ENCODE data around the gene CFAP53.

Gene CFAP53

GRCh38 chr18:50313031-50313607 is 46.8 kb upstream of the CFAP53 start:
- H3K4ac ChIP-seq (ENCODE audit: low read depth in 1 of 2, low read length in 2 of 2) = no peak overlapping the region
- H2AK5ac ChIP-seq (ENCODE audit: low read length, severe bottlenecking) = no peak overlapping the region
- no peaks in the 10 kb centered on the region for H3K9me3 ChIP-seq (ENCODE audit: control insufficient read depth, low read length)
- H2BK15ac ChIP-seq (ENCODE audit: low read depth, poor library complexity, severe bottlenecking) = no peak overlapping the region
- no peak overlapping the region for H3K4me3 ChIP-seq (ENCODE audit: insufficient read depth in 1 of 2, low read depth in 1 of 2, low read length in 2 of 2)
- no peak overlapping the region for H3K14ac ChIP-seq (ENCODE audit: low read length in 2 of 2)
- H2BK120ac ChIP-seq (ENCODE audit: low read depth, low read length) = no peak overlapping the region
- no peak overlapping the region for H2BK5ac ChIP-seq (ENCODE audit: low read depth, low read length, poor library complexity, severe bottlenecking)
- H3K27ac ChIP-seq (ENCODE audit: low read length, poor library complexity, severe bottlenecking) = no peak overlapping the region
- no peak for DNase-seq
- no peak overlapping the region for H3K4me2 ChIP-seq (ENCODE audit: low read length, poor library complexity, severe bottlenecking)
- H3K23ac ChIP-seq (ENCODE audit: low read length in 2 of 2) = no peak overlapping the region
- no peak overlapping the region for H2BK12ac ChIP-seq (ENCODE audit: low read length in 2 of 2)
- no peak overlapping the region for H4K8ac ChIP-seq (ENCODE audit: low read length)
- H3K9ac ChIP-seq (ENCODE audit: low read length) = no peak overlapping the region
- H3K4me1 ChIP-seq (ENCODE audit: control insufficient read depth, insufficient read depth, low read depth, low read length) = no peaks in the 10 kb centered on the region
- no peak overlapping the region for H2AFZ ChIP-seq (ENCODE audit: low read depth, low read length)
- no peak overlapping the region for H4K91ac ChIP-seq (ENCODE audit: low read length)
- H3K27me3 ChIP-seq (ENCODE audit: control insufficient read depth in 1 of 2, insufficient read depth in 1 of 2, low read length in 2 of 2) = peaks cover 0 to 16% of the 10 kb centered on the region in 2 experiments
- no peak overlapping the region for H3K18ac ChIP-seq (ENCODE audit: low read depth in 1 of 2, low read length in 2 of 2)
- no peaks in the 10 kb centered on the region for H3K79me1 ChIP-seq (replicated peaks; ENCODE audit: low read length, poor library complexity, severe bottlenecking)
- WGBS = 85% methylated on average over 2 of the region's 2 CpGs
- H3K36me3 ChIP-seq (ENCODE audit: control insufficient read depth in 1 of 2, insufficient read depth in 2 of 2, low read depth in 1 of 2, low read length in 2 of 2) = no peaks in the 10 kb centered on the region

GRCh38 chr18:50312296-50313030 is 46.2 kb upstream of the CFAP53 start:
- no peak overlapping the region for H3K23ac ChIP-seq (ENCODE audit: low read length in 2 of 2)
- H3K4me3 ChIP-seq (ENCODE audit: insufficient read depth in 1 of 2, low read depth in 1 of 2, low read length in 2 of 2) = no peak overlapping the region
- no peak overlapping the region for H2AK5ac ChIP-seq (ENCODE audit: low read length, severe bottlenecking)
- no peak overlapping the region for H2BK15ac ChIP-seq (ENCODE audit: low read depth, poor library complexity, severe bottlenecking)
- H2BK120ac ChIP-seq (ENCODE audit: low read depth, low read length) = no peak overlapping the region
- peaks cover 0 to 16% of the 10 kb centered on the region in 2 experiments for H3K27me3 ChIP-seq (ENCODE audit: control insufficient read depth in 1 of 2, insufficient read depth in 1 of 2, low read length in 2 of 2)
- H3K27ac ChIP-seq (ENCODE audit: low read length, poor library complexity, severe bottlenecking) = no peak overlapping the region
- H3K4me2 ChIP-seq (ENCODE audit: low read length, poor library complexity, severe bottlenecking) = no peak overlapping the region
- 90% methylated on average over 7 of the region's 7 CpGs for WGBS
- DNase-seq = no peak
- H2BK5ac ChIP-seq (ENCODE audit: low read depth, low read length, poor library complexity, severe bottlenecking) = no peak overlapping the region
- H3K14ac ChIP-seq (ENCODE audit: low read length in 2 of 2) = no peak overlapping the region
- H2BK12ac ChIP-seq (ENCODE audit: low read length in 2 of 2) = no peak overlapping the region
- no peak overlapping the region for H4K91ac ChIP-seq (ENCODE audit: low read length)
- no peak overlapping the region for H3K4ac ChIP-seq (ENCODE audit: low read depth in 1 of 2, low read length in 2 of 2)
- H2AFZ ChIP-seq (ENCODE audit: low read depth, low read length) = no peak overlapping the region
- H4K8ac ChIP-seq (ENCODE audit: low read length) = no peak overlapping the region
- no peaks in the 10 kb centered on the region for H3K9me3 ChIP-seq (ENCODE audit: control insufficient read depth, low read length)
- H3K36me3 ChIP-seq (ENCODE audit: control insufficient read depth in 1 of 2, insufficient read depth in 2 of 2, low read depth in 1 of 2, low read length in 2 of 2) = no peaks in the 10 kb centered on the region
- no peak overlapping the region for H3K9ac ChIP-seq (ENCODE audit: low read length)
- H3K79me1 ChIP-seq (replicated peaks; ENCODE audit: low read length, poor library complexity, severe bottlenecking) = no peaks in the 10 kb centered on the region
- no peak overlapping the region for H3K18ac ChIP-seq (ENCODE audit: low read depth in 1 of 2, low read length in 2 of 2)
- H3K4me1 ChIP-seq (ENCODE audit: control insufficient read depth, insufficient read depth, low read depth, low read length) = no peaks in the 10 kb centered on the region

- Histone ChIP-seq H3K27ac (ENCODE audit: low read length, poor library complexity, severe bottlenecking) (no peak overlapping the region), H3K4me2 (ENCODE audit: low read length, poor library complexity, severe bottlenecking) (no peak overlapping the region), H2AK5ac (ENCODE audit: low read length, severe bottlenecking) (no peak overlapping the region), H3K23ac (ENCODE audit: low read length in 2 of 2) (no peak overlapping the region), H3K27me3 (ENCODE audit: control insufficient read depth in 1 of 2, insufficient read depth in 1 of 2, low read length in 2 of 2) (peaks cover 0 to 16% of the 10 kb centered on the region in 2 experiments), H2BK120ac (ENCODE audit: low read depth, low read length) (no peak overlapping the region), H2BK15ac (ENCODE audit: low read depth, poor library complexity, severe bottlenecking) (no peak overlapping the region), H3K4me3 (ENCODE audit: insufficient read depth in 1 of 2, low read depth in 1 of 2, low read length in 2 of 2) (no peak overlapping the region), H4K91ac (ENCODE audit: low read length) (no peak overlapping the region), H3K79me1 (replicated peaks; ENCODE audit: low read length, poor library complexity, severe bottlenecking) (no peaks in the 10 kb centered on the region), H2BK5ac (ENCODE audit: low read depth, low read length, poor library complexity, severe bottlenecking) (no peak overlapping the region), H4K8ac (ENCODE audit: low read length) (no peak overlapping the region), H3K18ac (ENCODE audit: low read depth in 1 of 2, low read length in 2 of 2) (no peak overlapping the region), H3K4me1 (ENCODE audit: control insufficient read depth, insufficient read depth, low read depth, low read length) (no peaks in the 10 kb centered on the region), H2BK12ac (ENCODE audit: low read length in 2 of 2) (no peak overlapping the region), H3K14ac (ENCODE audit: low read length in 2 of 2) (no peak overlapping the region), H3K4ac (ENCODE audit: low read depth in 1 of 2, low read length in 2 of 2) (no peak overlapping the region), H3K9me3 (ENCODE audit: control insufficient read depth, low read length) (no peaks in the 10 kb centered on the region), H2AFZ (ENCODE audit: low read depth, low read length) (no peak overlapping the region), H3K9ac (ENCODE audit: low read length) (no peak overlapping the region), H3K36me3 (ENCODE audit: control insufficient read depth in 1 of 2, insufficient read depth in 2 of 2, low read depth in 1 of 2, low read length in 2 of 2) (no peaks in the 10 kb centered on the region)
- 69% methylated on average over 3 of the region's 3 CpGs for WGBS
- DNase-seq = no peak
These were observed 45.4 kb upstream of the CFAP53 start for GRCh38 chr18:50311650-50312049.

- Histone ChIP-seq H4K8ac (ENCODE audit: low read length) (no peak overlapping the region), H3K9ac (ENCODE audit: low read length) (no peak overlapping the region), H2AK5ac (ENCODE audit: low read length, severe bottlenecking) (no peak overlapping the region), H4K91ac (ENCODE audit: low read length) (no peak overlapping the region), H3K4me1 (ENCODE audit: control insufficient read depth, insufficient read depth, low read depth, low read length) (no peaks in the 10 kb centered on the region), H3K23ac (ENCODE audit: low read length in 2 of 2) (no peak overlapping the region), H2AFZ (ENCODE audit: low read depth, low read length) (no peak overlapping the region), H3K79me1 (replicated peaks; ENCODE audit: low read length, poor library complexity, severe bottlenecking) (no peaks in the 10 kb centered on the region), H3K36me3 (ENCODE audit: control insufficient read depth in 1 of 2, insufficient read depth in 2 of 2, low read depth in 1 of 2, low read length in 2 of 2) (no peaks in the 10 kb centered on the region), H3K4ac (ENCODE audit: low read depth in 1 of 2, low read length in 2 of 2) (no peak overlapping the region), H3K27ac (ENCODE audit: low read length, poor library complexity, severe bottlenecking) (no peak overlapping the region), H3K27me3 (ENCODE audit: control insufficient read depth in 1 of 2, insufficient read depth in 1 of 2, low read length in 2 of 2) (peaks cover 0 to 16% of the 10 kb centered on the region in 2 experiments), H3K9me3 (ENCODE audit: control insufficient read depth, low read length) (peaks cover under 1% of the 10 kb centered on the region), H2BK12ac (ENCODE audit: low read length in 2 of 2) (no peak overlapping the region), H3K4me3 (ENCODE audit: insufficient read depth in 1 of 2, low read depth in 1 of 2, low read length in 2 of 2) (no peak overlapping the region), H3K18ac (ENCODE audit: low read depth in 1 of 2, low read length in 2 of 2) (no peak overlapping the region), H2BK15ac (ENCODE audit: low read depth, poor library complexity, severe bottlenecking) (no peak overlapping the region), H3K4me2 (ENCODE audit: low read length, poor library complexity, severe bottlenecking) (no peak overlapping the region), H3K14ac (ENCODE audit: low read length in 2 of 2) (no peak overlapping the region), H2BK120ac (ENCODE audit: low read depth, low read length) (no peak overlapping the region), H2BK5ac (ENCODE audit: low read depth, low read length, poor library complexity, severe bottlenecking) (no peak overlapping the region)
- WGBS = 94% methylated on average over 8 of the region's 10 CpGs
- DNase-seq = no peak
These were observed 43.8 kb upstream of the CFAP53 start for GRCh38 chr18:50310080-50310479.

Measured in mesenchymal stem cell (in vitro differentiated cells and primary cell).